Vagina (tissue), 2 donors: ENCODE measurements around the gene EGF. TPM values are rescaled to one million over a fixed set of nuclear protein-coding genes. Genes with fewer than 3 reads are reported as not detected.

Experiments
- DNase-seq, 2 donors: peaks; one replicate each; pipeline ENCODE4 v3.0.0-alpha.2; 2017; ENCODE audit errors: extremely low spot score in 2 of 2
- H3K27ac ChIP-seq: fragments of 200-600 bp; sonication (generic); one replicate; pipeline ENCODE4 v1.5.1; 2019
- H3K27me3 ChIP-seq: fragments of 200-600 bp; sonication (generic); one replicate; pipeline ENCODE4 v1.5.1; 2019
- H3K36me3 ChIP-seq, 2 donors: fragments of 200-600 bp; sonication (generic); one replicate each; pipeline ENCODE4 v1.5.1; 2017 to 2019
- H3K4me1 ChIP-seq: fragments of 200-600 bp; sonication (generic); one replicate; pipeline ENCODE4 v1.5.1; 2019
- H3K4me3 ChIP-seq, 2 donors: fragments of 200-600 bp; sonication (generic); 1 replicate in 1 of 2; 2 replicates in 1 of 2; pipeline ENCODE4 v1.5.1; 2016 to 2019
- H3K9me3 ChIP-seq: fragments of 200-600 bp; sonication (generic); one replicate; pipeline ENCODE4 v1.5.1; 2019
- POLR2A ChIP-seq, 2 donors: fragments of 450-650 bp; IDR thresholded peaks; one replicate each; pipeline ENCODE4 v1.6.1; 2017; ENCODE audit warnings: antibody characterized with exemption in 2 of 2, mild to moderate bottlenecking in 2 of 2, moderate library complexity in 2 of 2
- POLR2AphosphoS5 ChIP-seq, 2 donors: sonication (generic); formaldehyde crosslinking; IDR thresholded peaks; one replicate each; pipeline ENCODE4 v1.9.0; 2017; ENCODE audit warnings: antibody characterized with exemption in 2 of 2, mild to moderate bottlenecking in 2 of 2, low read depth in 1 of 2; ENCODE audit not compliant: insufficient read depth in 1 of 2
- intact Hi-C: fragments of 100-400 bp; cut with DNase I; formaldehyde crosslinking; loops from one replicate; pipeline ENCODE4 v1.15.1; 2023
- total RNA-seq: library from RNA; depleted of rRNA; stranded (reverse); fragments of >200 nt; gene quantifications from one replicate; pipeline ENCODE4 v1.2.3, GENCODE V29; 2016
- TF ChIP-seq, protein P1 (sequence below), 3 experiments: fragments of 450-650 bp in 2 of 3; fragments of 200-600 bp in 1 of 3; sonication (generic) in 1 of 3; IDR thresholded peaks; one replicate each; pipeline ENCODE4 v1.5.1; 2017 to 2019; ENCODE audit warnings: antibody characterized with exemption in 3 of 3, mild to moderate bottlenecking in 2 of 3, moderate library complexity in 2 of 3

The EGF gene
- total RNA-seq, 1 donor from 2014 or later, result 0.74 TPM

DNA sequence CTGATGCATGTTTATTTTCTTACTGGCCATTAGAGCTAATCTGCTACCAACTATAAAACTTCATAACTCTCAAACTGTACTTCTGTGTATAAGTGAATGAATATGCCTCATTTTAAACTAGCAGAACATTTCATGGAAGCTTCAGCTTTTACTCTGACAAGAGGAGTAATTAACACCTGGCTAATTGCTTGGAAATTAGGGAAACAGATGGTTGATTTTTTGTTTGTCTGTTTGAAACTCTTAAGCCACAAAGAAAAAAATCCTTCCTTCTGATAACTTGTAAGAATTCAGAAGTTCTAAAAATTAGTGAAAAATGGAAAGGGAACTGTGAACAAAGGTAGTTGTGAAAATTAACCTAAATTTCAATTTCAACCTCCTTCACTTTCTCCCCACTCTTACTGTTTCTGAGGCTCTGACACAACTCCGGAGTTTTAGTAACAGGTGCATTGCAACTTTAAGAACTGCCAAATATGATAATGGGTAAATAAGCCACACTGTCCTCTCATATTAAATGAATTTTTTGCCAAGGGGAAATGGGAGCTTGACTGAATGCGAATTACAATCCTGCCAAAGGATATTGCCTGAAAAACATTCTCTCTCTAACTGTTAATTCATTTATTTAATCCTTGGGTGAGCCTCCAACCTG lies 1.0 kb downstream of the EGF start:
- Histone ChIP-seq H3K27ac (no peak overlapping the region), H3K4me3 (no peak overlapping the region), H3K36me3 (no peaks in the 10 kb centered on the region)

DNA sequence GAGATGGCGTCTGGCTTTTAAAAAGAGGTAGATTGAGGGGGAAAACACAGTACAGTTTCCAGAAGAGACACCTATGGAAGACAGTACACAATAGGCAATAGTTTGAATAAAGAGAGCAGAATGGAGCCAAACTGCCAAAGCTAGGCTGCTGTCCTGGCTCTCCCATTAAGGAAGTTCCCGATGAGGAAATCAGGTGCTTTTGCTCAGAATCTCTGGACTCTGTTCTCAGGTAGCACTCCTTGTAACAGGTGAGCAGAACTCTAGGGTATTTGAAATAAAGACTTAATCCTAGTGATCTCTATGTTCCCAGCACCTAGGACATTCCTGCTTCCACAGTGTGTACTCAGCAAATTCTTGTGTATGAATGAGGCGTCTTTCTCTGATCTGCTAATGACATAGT lies 1.6 kb downstream of the EGF start:
- TF ChIP-seq POLR2A (IDR thresholded peaks at IDR 0.05), result no peak
- TF ChIP-seq POLR2AphosphoS5 (IDR thresholded peaks at IDR 0.05; ENCODE audit: insufficient read depth in 1 of 2, low read depth in 1 of 2), result no peak
- TF ChIP-seq, protein P1, sequence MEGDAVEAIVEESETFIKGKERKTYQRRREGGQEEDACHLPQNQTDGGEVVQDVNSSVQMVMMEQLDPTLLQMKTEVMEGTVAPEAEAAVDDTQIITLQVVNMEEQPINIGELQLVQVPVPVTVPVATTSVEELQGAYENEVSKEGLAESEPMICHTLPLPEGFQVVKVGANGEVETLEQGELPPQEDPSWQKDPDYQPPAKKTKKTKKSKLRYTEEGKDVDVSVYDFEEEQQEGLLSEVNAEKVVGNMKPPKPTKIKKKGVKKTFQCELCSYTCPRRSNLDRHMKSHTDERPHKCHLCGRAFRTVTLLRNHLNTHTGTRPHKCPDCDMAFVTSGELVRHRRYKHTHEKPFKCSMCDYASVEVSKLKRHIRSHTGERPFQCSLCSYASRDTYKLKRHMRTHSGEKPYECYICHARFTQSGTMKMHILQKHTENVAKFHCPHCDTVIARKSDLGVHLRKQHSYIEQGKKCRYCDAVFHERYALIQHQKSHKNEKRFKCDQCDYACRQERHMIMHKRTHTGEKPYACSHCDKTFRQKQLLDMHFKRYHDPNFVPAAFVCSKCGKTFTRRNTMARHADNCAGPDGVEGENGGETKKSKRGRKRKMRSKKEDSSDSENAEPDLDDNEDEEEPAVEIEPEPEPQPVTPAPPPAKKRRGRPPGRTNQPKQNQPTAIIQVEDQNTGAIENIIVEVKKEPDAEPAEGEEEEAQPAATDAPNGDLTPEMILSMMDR (IDR thresholded peaks at IDR 0.05), result no peak
- intact Hi-C loops, result no loop called here
- Histone ChIP-seq H3K27me3 (no peaks in the 10 kb centered on the region), H3K27ac (no peak overlapping the region), H3K4me3 (no peak overlapping the region), H3K9me3 (no peaks in the 10 kb centered on the region), H3K4me1 (no peaks in the 10 kb centered on the region), H3K36me3 (no peaks in the 10 kb centered on the region)
- DNase-seq, result no peak

More for the DNA sequence above, 1.0 kb downstream of the EGF start:
- DNase-seq, result no peak
- intact Hi-C loops, result no loop called here
- TF ChIP-seq, protein P1 (IDR thresholded peaks at IDR 0.05), result no peak
- no peaks in the 10 kb centered on the region for H3K9me3 ChIP-seq
- no peaks in the 10 kb centered on the region for H3K4me1 ChIP-seq
- H3K27me3 ChIP-seq, result no peaks in the 10 kb centered on the region

DNA sequence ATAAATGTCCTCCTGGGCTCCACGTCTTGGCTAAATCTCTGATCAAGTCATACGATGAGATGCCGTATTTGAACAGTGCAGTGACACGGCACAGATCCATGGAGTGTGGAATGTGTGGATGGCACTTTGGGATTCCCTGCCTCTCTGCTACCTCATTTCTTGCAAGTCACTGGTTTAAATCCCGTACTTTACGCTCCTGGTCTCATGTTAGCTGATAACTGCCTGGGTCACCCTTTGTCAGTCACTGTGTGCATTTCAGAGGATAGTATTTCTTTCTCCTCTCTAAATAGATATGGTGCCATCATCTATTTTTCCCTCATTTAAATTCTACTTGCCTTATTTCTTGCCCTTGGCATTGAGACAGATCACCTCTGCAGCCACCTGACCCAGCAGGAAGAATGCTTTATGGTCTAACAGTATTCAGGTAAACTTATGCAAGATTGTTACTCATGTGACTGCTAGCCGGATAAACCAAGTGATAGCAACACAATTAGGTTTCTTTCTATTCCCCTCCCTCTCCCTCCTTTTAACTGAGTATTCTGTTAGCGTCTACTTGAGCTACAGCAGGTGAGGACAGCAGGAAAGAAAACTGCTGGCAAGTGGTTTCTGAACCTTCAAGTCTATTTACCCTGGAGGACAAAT lies 2.8 kb downstream of the EGF start:
- Histone ChIP-seq H3K4me3 (no peak overlapping the region), H3K27ac (no peak overlapping the region), H3K36me3 (no peaks in the 10 kb centered on the region), H3K9me3 (no peaks in the 10 kb centered on the region), H3K27me3 (no peaks in the 10 kb centered on the region), H3K4me1 (no peaks in the 10 kb centered on the region)
- DNase-seq, result no peak
- TF ChIP-seq POLR2AphosphoS5 (IDR thresholded peaks at IDR 0.05; ENCODE audit: insufficient read depth in 1 of 2, low read depth in 1 of 2) (no peak), POLR2A (IDR thresholded peaks at IDR 0.05) (no peak)
- TF ChIP-seq, protein P1 (IDR thresholded peaks at IDR 0.05), result no peak
- intact Hi-C loops, result no loop called here

DNA sequence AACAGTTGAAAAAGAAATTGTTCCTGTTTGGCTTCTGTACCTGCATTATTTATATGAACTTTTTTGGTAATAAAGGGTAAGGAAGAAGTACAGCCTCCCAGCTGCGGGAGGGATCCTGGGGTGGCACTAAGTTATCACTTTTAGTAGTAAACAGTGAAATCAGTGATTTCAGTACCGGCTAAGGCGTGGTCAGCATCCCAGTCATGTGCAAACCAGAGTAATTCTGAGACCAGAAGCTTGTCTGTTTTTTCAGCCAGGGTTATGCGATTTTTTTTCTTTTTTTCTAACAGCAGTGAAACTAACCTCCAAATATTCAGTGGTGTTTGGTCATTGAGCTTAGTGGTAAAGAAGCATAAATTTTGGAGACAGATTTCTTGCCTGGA lies 3.3 kb downstream of the EGF start:
- no peak overlapping the region for H3K27ac ChIP-seq

DNA sequence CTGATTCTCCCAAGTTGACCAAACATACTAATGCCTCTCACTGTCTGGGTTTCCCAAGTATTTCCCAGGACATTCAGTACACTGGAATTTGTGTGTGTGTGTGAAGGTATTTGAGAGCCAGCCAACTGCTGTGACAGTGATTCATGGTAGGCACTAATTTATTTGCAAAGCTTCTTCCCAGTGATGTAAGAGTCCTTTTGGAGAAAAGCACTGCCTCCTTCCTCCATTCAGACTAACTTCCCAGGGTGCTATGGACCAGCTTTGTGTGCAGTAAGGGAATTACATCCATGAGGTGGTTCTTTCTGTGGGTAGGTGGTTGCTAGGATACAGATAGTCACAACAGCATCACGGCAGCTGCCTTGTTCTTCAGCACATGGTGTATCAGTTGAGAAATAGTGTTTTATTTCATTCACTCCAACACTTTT lies 8.7 kb downstream of the EGF start:
- Histone ChIP-seq H3K4me3 (no peak overlapping the region), H3K27me3 (no peaks in the 10 kb centered on the region), H3K27ac (no peak overlapping the region), H3K4me1 (no peaks in the 10 kb centered on the region), H3K36me3 (no peaks in the 10 kb centered on the region), H3K9me3 (no peaks in the 10 kb centered on the region)
- TF ChIP-seq, protein P1 (IDR thresholded peaks at IDR 0.05), result no peak
- TF ChIP-seq POLR2AphosphoS5 (IDR thresholded peaks at IDR 0.05; ENCODE audit: insufficient read depth in 1 of 2, low read depth in 1 of 2) (no peak), POLR2A (IDR thresholded peaks at IDR 0.05) (no peak)
- DNase-seq, result no peak
- intact Hi-C loops, result no loop called here

More for the DNA sequence above, 3.3 kb downstream of the EGF start:
- no peak for DNase-seq
- no peaks in the 10 kb centered on the region for H3K27me3 ChIP-seq
- TF ChIP-seq POLR2AphosphoS5 (IDR thresholded peaks at IDR 0.05; ENCODE audit: insufficient read depth in 1 of 2, low read depth in 1 of 2) (no peak), POLR2A (IDR thresholded peaks at IDR 0.05) (no peak)
- TF ChIP-seq, protein P1 (IDR thresholded peaks at IDR 0.05), result no peak
- H3K36me3 ChIP-seq, result no peaks in the 10 kb centered on the region
- H3K9me3 ChIP-seq, result no peaks in the 10 kb centered on the region
- intact Hi-C loops, result no loop called here
- H3K4me1 ChIP-seq, result no peaks in the 10 kb centered on the region
- no peak overlapping the region for H3K4me3 ChIP-seq
